DLD1 (cell line): ENCODE measurements around the gene CXCL17.
"Not testable (repeated sequence)": the region's sequence is repeated elsewhere in the genome, so short reads cannot be mapped to it uniquely, and the experiment has no call there.

ENCODE experiments used
- in situ Hi-C: cut with HindIII; loops from 2 replicates; pipeline ENCODE4 v1.10.0; 2017; ENCODE audit warnings: low sequenced_read_pairs

CXCL17 gene

GRCh38 chr19:42466521-42467182 is 23.9 kb upstream of the CXCL17 start:
- in situ Hi-C loops = no loop called here

GRCh38 chr19:42465827-42466280 is 23.1 kb upstream of the CXCL17 start:
- in situ Hi-C loops = no loop called here

GRCh38 chr19:42461700-42462324 is 19.1 kb upstream of the CXCL17 start:
- in situ Hi-C loops = no loop called here

- in situ Hi-C loops = not testable (repeated sequence)
Observed at GRCh38 chr19:42461231-42461630, 18.5 kb upstream of the CXCL17 start.

- in situ Hi-C loops = no loop called here
Observed at GRCh38 chr19:42459926-42460325, 17.2 kb upstream of the CXCL17 start.

GRCh38 chr19:42455621-42456081 is 12.9 kb upstream of the CXCL17 start:
- in situ Hi-C loops = no loop called here

GRCh38 chr19:42455086-42455485 is 12.3 kb upstream of the CXCL17 start:
- in situ Hi-C loops = no loop called here

- in situ Hi-C loops = no loop called here
Observed at GRCh38 chr19:42452590-42452989, 9.8 kb upstream of the CXCL17 start.

GRCh38 chr19:42450314-42450934 is 7.7 kb upstream of the CXCL17 start:
- in situ Hi-C loops = no loop called here

- in situ Hi-C loops = loop anchor here (25.0 kb wide), 1 partner anchor 286 kb away; no protein-coding TSS in a partner anchor
Observed at GRCh38 chr19:42448306-42448705, 5.6 kb upstream of the CXCL17 start.

GRCh38 chr19:42445948-42446347 is 3.2 kb upstream of the CXCL17 start:
- in situ Hi-C loops = loop anchor here (25.0 kb wide), 1 partner anchor 284 kb away; no protein-coding TSS in a partner anchor

GRCh38 chr19:42443944-42444398 is 1.2 kb upstream of the CXCL17 start:
- in situ Hi-C loops = loop anchor here (25.0 kb wide), 1 partner anchor 282 kb away; no protein-coding TSS in a partner anchor

- in situ Hi-C loops = loop anchor here (25.0 kb wide), 1 partner anchor 279 kb away; no protein-coding TSS in a partner anchor
Observed at GRCh38 chr19:42441049-42441445, 1.7 kb downstream of the CXCL17 start.

GRCh38 chr19:42440357-42441048 is 2.2 kb downstream of the CXCL17 start:
- in situ Hi-C loops = loop anchor here (25.0 kb wide), 1 partner anchor 278 kb away; no protein-coding TSS in a partner anchor

GRCh38 chr19:42436006-42436405 is 6.7 kb downstream of the CXCL17 start:
- in situ Hi-C loops = loop anchor here (25.0 kb wide), 1 partner anchor 274 kb away; no protein-coding TSS in a partner anchor

- in situ Hi-C loops = loop anchor here (25.0 kb wide), 1 partner anchor 273 kb away; no protein-coding TSS in a partner anchor
Observed at GRCh38 chr19:42435316-42435715, 7.4 kb downstream of the CXCL17 start.

- in situ Hi-C loops = loop anchor here (25.0 kb wide), 1 partner anchor 271 kb away; no protein-coding TSS in a partner anchor
Observed at GRCh38 chr19:42433503-42434260, 9.1 kb downstream of the CXCL17 start.

- in situ Hi-C loops = loop anchor here (25.0 kb wide), 1 partner anchor 269 kb away; no protein-coding TSS in a partner anchor
Observed at GRCh38 chr19:42431486-42431885, 11.3 kb downstream of the CXCL17 start.

GRCh38 chr19:42428676-42429075 is 14.1 kb downstream of the CXCL17 start:
- in situ Hi-C loops = loop anchor here (25.0 kb wide), 1 partner anchor 266 kb away; no protein-coding TSS in a partner anchor

- in situ Hi-C loops = loop anchor here (25.0 kb wide), 1 partner anchor 265 kb away; no protein-coding TSS in a partner anchor
Observed at GRCh38 chr19:42427313-42427712, 15.4 kb downstream of the CXCL17 start, which contains the start of gene LIPE. Gene LIPE, minus strand, starts transcription at chr19:42427388. Its CDS starts 239 bp downstream, at chr19:42427149.
